WTC11 (cell line): Measurements from ENCODE around the gene GADL1. TPM values are rescaled to one million over a fixed set of nuclear protein-coding genes. Genes with fewer than 3 reads are reported as not detected.

Experiments used
- ATAC-seq: fragments of 200-7000 bp; cut with Tn5 transposase; 2 replicates; pipeline ENCODE4 v1.10.0; 2021; ENCODE audit warnings: mild to moderate bottlenecking, moderate library complexity
- CTCF ChIA-PET: fragments of 300-600 bp; sonication (Branson Sonifier 250); formaldehyde crosslinking; loops from one replicate; lab custom pipeline; 2021; ENCODE audit warnings: antibody characterized with exemption; lab: Charles Lee
- POLR2A ChIA-PET: fragments of 350-600 bp; sonication (Branson Sonifier 250); formaldehyde crosslinking; loops from one replicate; lab custom pipeline; 2021; ENCODE audit warnings: antibody characterized with exemption; lab: Charles Lee
- DNase-seq: peaks from one replicate; pipeline ENCODE4 v3.0.0; 2021; ENCODE audit warnings: low spot score
- H3K27ac Mint-ChIP-seq: 2 replicates; pipeline ENCODE4 v1.8.0; 2021; ENCODE audit warnings: mixed read lengths
- H3K27me3 Mint-ChIP-seq: 2 replicates; pipeline ENCODE4 v1.8.0; 2021; ENCODE audit warnings: low read depth, mild to moderate bottlenecking, moderate library complexity, mixed read lengths
- H3K36me3 Mint-ChIP-seq: 2 replicates; pipeline ENCODE4 v1.8.0; 2021; ENCODE audit warnings: mixed read lengths
- H3K4me1 Mint-ChIP-seq: 2 replicates; pipeline ENCODE4 v1.8.0; 2022; ENCODE audit warnings: mixed read lengths
- H3K4me3 Mint-ChIP-seq: 2 replicates; pipeline ENCODE4 v1.8.0; 2021; ENCODE audit warnings: mild to moderate bottlenecking, moderate library complexity, mixed read lengths
- H3K9me3 Mint-ChIP-seq: 2 replicates; pipeline ENCODE4 v1.8.0; 2021; ENCODE audit warnings: mixed read lengths
- ATF6 ChIP-seq: sonication (generic); formaldehyde crosslinking; IDR thresholded peaks from 2 replicates; pipeline ENCODE4 v1.8.1; 2023; ENCODE audit warnings: mild to moderate bottlenecking, missing genetic modification reagents
- CBFB ChIP-seq: sonication (generic); formaldehyde crosslinking; IDR thresholded peaks from 2 replicates; pipeline ENCODE4 v1.8.1; 2022; ENCODE audit warnings: mild to moderate bottlenecking, low read depth, missing genetic modification reagents
- HMGXB4 ChIP-seq: sonication (generic); formaldehyde crosslinking; IDR thresholded peaks from 2 replicates; pipeline ENCODE4 v1.8.1; 2023; ENCODE audit warnings: mild to moderate bottlenecking, moderate library complexity, missing genetic modification reagents
- IRF2 ChIP-seq: sonication (generic); formaldehyde crosslinking; IDR thresholded peaks from 2 replicates; pipeline ENCODE4 v1.8.0; 2022; ENCODE audit warnings: low read depth, missing genetic modification reagents, borderline replicate concordance
- NFE2L1 ChIP-seq: sonication (generic); formaldehyde crosslinking; IDR thresholded peaks from 2 replicates; pipeline ENCODE4 v1.8.1; 2023; ENCODE audit warnings: missing genetic modification reagents
- PREB ChIP-seq: sonication (generic); formaldehyde crosslinking; IDR thresholded peaks from 2 replicates; pipeline ENCODE4 v1.8.1; 2022; ENCODE audit warnings: mild to moderate bottlenecking, missing genetic modification reagents, moderate library complexity, borderline replicate concordance
- SMAD4 ChIP-seq: sonication (generic); formaldehyde crosslinking; IDR thresholded peaks from 2 replicates; pipeline ENCODE4 v1.8.0; 2022; ENCODE audit warnings: mild to moderate bottlenecking, missing genetic modification reagents
- SP1 ChIP-seq: sonication (generic); formaldehyde crosslinking; conservative IDR thresholded peaks from 2 replicates; pipeline ENCODE4 v1.8.1; 2022; ENCODE audit warnings: missing genetic modification reagents
- TEAD4 ChIP-seq: sonication (generic); formaldehyde crosslinking; IDR thresholded peaks from 2 replicates; pipeline ENCODE4 v1.8.0; 2022; ENCODE audit warnings: mild to moderate bottlenecking, missing genetic modification reagents
- ZNF396 ChIP-seq: fragments of 250-450 bp; sonication (Bioruptor Pico); IDR thresholded peaks from 2 replicates; pipeline ENCODE4 v1.8.0; 2021; ENCODE audit warnings: mild to moderate bottlenecking, moderate library complexity, borderline replicate concordance
- ZNF416 ChIP-seq: fragments of 250-450 bp; sonication (Bioruptor Pico); IDR thresholded peaks from 2 replicates; pipeline ENCODE4 v1.9.0; 2021; ENCODE audit warnings: mild to moderate bottlenecking, inconsistent platforms
- ZNF423 ChIP-seq: fragments of 250-450 bp; sonication (Bioruptor Pico); IDR thresholded peaks from 2 replicates; pipeline ENCODE4 v2.1.2; 2022; ENCODE audit warnings: mild to moderate bottlenecking, moderate library complexity
- ZNF532 ChIP-seq: fragments of 250-450 bp; sonication (Bioruptor Pico); IDR thresholded peaks from 2 replicates; pipeline ENCODE4 v1.9.0; 2021; ENCODE audit warnings: mild to moderate bottlenecking, borderline replicate concordance
- ZSCAN18 ChIP-seq: fragments of 250-450 bp; sonication (Bioruptor Pico); IDR thresholded peaks from 2 replicates; pipeline ENCODE4 v2.1.2; 2022; ENCODE audit warnings: mild to moderate bottlenecking, moderate library complexity
- total RNA-seq: library from RNA; stranded (reverse); gene quantifications from 3 replicates; pipeline ENCODE4 v1.2.3, GENCODE V29; 2021

Gene GADL1
- total RNA-seq, 1 experiment from 2014 or later: 0.15 TPM

- no peaks in the 10 kb centered on the region for H3K36me3 Mint-ChIP-seq
- ChIA-PET POLR2A (no interaction called here), CTCF (no interaction called here)
- no peaks in the 10 kb centered on the region for H3K27me3 Mint-ChIP-seq
- ATAC-seq (no peak), DNase-seq (no peak)
- peaks cover 9% of the 10 kb centered on the region for H3K9me3 Mint-ChIP-seq
- no peak overlapping the region for H3K4me3 Mint-ChIP-seq
- H3K4me1 Mint-ChIP-seq: peaks cover 7% of the 10 kb centered on the region
- TF ChIP-seq ZSCAN18 (CRISPR knock-in tag) (no peak), IRF2 (no peak), SP1 (CRISPR knock-in tag) (no peak)
- H3K27ac Mint-ChIP-seq: no peak overlapping the region
Observed at GRCh38 chr3:30720586-30721313, 173.7 kb downstream of the GADL1 start.

- no peak for ATAC-seq
- Mint-ChIP-seq H3K4me3 (no peak overlapping the region), H3K4me1 (peaks cover 7% of the 10 kb centered on the region), H3K27me3 (no peaks in the 10 kb centered on the region), H3K27ac (no peak overlapping the region), H3K36me3 (no peaks in the 10 kb centered on the region), H3K9me3 (peaks cover 4% of the 10 kb centered on the region)
- no peak for TF ChIP-seq TEAD4
- no peak for TF ChIP-seq ZNF423 (CRISPR knock-in tag)
- no peak for TF ChIP-seq PREB (CRISPR knock-in tag)
- no peak for TF ChIP-seq ZNF532 (CRISPR knock-in tag)
- TF ChIP-seq NFE2L1 (CRISPR knock-in tag): no peak
- ChIA-PET CTCF (no interaction called here), POLR2A (no interaction called here)
- no peak for DNase-seq
Observed at GRCh38 chr3:30719536-30719935, 174.9 kb downstream of the GADL1 start.

- Mint-ChIP-seq H3K27ac (no peak overlapping the region), H3K27me3 (no peaks in the 10 kb centered on the region), H3K9me3 (no peaks in the 10 kb centered on the region), H3K4me1 (peaks cover 6% of the 10 kb centered on the region), H3K4me3 (no peak overlapping the region), H3K36me3 (no peaks in the 10 kb centered on the region)
- no peak for ATAC-seq
- DNase-seq: no peak
- ChIA-PET CTCF (no interaction called here), POLR2A (no interaction called here)
- TF ChIP-seq ZNF396: no peak
- no peak for TF ChIP-seq HMGXB4
- TF ChIP-seq SMAD4 (CRISPR knock-in tag): no peak
- no peak for TF ChIP-seq CBFB
- TF ChIP-seq ATF6 (CRISPR knock-in tag): no peak
- no peak for TF ChIP-seq ZNF416
Observed at GRCh38 chr3:30713885-30714503, 180.5 kb downstream of the GADL1 start.
